PC-9 (cell line): ENCODE measurements around the gene PTPRD.

Experiments
- EZH2 ChIP-seq: fragments of 200-600 bp; sonication (generic); IDR thresholded peaks from 2 replicates; pipeline ENCODE4 v1.8.0; 2017; ENCODE audit warnings: antibody characterized with exemption, low read depth
- TF ChIP-seq, protein P1 (sequence below): fragments of 200-600 bp; sonication (generic); conservative IDR thresholded peaks from 2 replicates; pipeline ENCODE4 v1.6.1; 2017; ENCODE audit warnings: mixed run types, antibody characterized with exemption, mild to moderate bottlenecking, moderate library complexity

DNA sequence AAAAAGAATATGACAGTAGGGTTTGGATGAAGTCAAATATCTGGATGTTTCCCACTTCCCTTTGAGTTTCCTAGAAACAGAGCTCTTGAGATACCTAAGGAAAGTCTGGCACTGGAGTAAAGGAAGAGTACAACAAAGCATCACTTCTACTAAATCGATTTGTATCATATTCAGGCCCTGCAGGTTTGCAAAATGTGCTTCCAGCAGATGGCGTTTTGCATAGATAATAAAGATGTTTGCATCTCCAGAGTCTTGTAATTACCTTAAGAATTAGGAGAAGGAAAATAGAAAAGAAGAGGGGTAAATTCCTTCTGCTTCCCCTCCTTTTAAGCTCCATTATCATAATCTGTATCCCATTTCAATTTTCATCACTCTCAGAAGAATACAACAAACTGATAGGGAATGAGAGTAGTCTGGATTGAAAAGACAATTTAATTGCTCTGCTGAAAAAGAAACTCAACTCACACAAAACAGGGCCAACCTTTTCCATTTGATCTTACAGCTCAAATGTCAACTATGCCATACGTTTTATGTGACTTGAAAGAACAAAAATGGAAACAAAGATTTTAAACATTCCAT, 380.4 kb downstream of the PTPRD start:
- TF ChIP-seq EZH2 = no peak
- TF ChIP-seq, protein P1, sequence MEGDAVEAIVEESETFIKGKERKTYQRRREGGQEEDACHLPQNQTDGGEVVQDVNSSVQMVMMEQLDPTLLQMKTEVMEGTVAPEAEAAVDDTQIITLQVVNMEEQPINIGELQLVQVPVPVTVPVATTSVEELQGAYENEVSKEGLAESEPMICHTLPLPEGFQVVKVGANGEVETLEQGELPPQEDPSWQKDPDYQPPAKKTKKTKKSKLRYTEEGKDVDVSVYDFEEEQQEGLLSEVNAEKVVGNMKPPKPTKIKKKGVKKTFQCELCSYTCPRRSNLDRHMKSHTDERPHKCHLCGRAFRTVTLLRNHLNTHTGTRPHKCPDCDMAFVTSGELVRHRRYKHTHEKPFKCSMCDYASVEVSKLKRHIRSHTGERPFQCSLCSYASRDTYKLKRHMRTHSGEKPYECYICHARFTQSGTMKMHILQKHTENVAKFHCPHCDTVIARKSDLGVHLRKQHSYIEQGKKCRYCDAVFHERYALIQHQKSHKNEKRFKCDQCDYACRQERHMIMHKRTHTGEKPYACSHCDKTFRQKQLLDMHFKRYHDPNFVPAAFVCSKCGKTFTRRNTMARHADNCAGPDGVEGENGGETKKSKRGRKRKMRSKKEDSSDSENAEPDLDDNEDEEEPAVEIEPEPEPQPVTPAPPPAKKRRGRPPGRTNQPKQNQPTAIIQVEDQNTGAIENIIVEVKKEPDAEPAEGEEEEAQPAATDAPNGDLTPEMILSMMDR = no peak
